EL (cell line): ENCODE data around the gene MRPL1.

Experiments
- DNase-seq: peaks from one replicate; pipeline ENCODE4 v3.0.0-alpha.2; 2016

MRPL1 gene

GRCh38 chr4:77990456-77990855, 127.8 kb downstream of the MRPL1 start:
- no peak for DNase-seq

GRCh38 chr4:77990904-77991358, 128.3 kb downstream of the MRPL1 start:
- no peak for DNase-seq

- DNase-seq: no peak
These were observed 130.0 kb downstream of the MRPL1 start for GRCh38 chr4:77992581-77992980.

GRCh38 chr4:77994194-77994721, 131.6 kb downstream of the MRPL1 start:
- peak; percentile 48 for DNase-seq

GRCh38 chr4:77996076-77996475, 133.4 kb downstream of the MRPL1 start:
- no peak for DNase-seq

GRCh38 chr4:78001531-78001930, 138.9 kb downstream of the MRPL1 start:
- no peak for DNase-seq

GRCh38 chr4:78002260-78002659, 139.6 kb downstream of the MRPL1 start:
- DNase-seq: peak; percentile 2
